ENCODE measurements around the gene HSPA2. TPM values are rescaled to one million over a fixed set of nuclear protein-coding genes. Genes with fewer than 3 reads are reported as not detected.

The HSPA2 gene
- total and polyA plus RNA-seq, 2 donors (not counting 1 experiment from before 2014, with no cell fraction given), result 3.6 to 19.6 TPM

DNA sequence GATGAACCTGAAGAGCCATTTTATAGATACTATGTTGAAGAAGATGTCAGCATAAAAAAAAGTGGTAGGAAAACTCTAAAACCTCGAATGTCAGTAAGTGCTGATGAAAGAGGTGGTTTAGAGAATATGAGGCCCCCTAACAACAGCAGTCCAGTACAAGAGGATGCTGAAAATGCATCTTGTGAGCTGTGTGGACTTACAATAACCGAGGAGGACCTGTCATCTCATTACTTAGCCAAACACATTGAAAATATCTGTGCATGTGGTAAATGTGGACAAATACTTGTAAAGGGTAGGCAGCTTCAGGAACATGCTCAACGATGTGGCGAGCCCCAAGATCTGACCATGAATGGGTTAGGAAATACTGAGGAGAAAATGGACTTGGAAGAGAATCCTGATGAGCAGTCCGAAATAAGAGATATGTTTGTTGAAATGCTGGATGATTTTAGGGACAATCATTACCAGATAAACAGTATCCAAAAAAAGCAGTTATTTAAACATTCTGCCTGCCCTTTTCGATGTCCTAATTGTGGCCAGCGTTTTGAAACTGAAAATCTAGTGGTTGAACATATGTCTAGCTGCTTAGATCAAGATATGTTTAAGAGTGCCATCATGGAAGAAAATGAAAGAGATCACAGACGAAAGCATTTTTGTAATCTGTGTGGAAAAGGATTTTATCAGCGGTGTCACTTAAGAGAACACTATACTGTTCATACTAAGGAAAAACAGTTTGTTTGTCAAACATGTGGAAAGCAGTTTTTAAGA is 17.8 kb upstream of the HSPA2 start:
- peaks cover 39% of the 10 kb centered on the region for H3K79me2 ChIP-seq (ENCODE audit: control insufficient read depth, insufficient read depth, low read length)
- POLR2A ChIA-PET, result no interaction called here
- TF ChIP-seq, protein P1, sequence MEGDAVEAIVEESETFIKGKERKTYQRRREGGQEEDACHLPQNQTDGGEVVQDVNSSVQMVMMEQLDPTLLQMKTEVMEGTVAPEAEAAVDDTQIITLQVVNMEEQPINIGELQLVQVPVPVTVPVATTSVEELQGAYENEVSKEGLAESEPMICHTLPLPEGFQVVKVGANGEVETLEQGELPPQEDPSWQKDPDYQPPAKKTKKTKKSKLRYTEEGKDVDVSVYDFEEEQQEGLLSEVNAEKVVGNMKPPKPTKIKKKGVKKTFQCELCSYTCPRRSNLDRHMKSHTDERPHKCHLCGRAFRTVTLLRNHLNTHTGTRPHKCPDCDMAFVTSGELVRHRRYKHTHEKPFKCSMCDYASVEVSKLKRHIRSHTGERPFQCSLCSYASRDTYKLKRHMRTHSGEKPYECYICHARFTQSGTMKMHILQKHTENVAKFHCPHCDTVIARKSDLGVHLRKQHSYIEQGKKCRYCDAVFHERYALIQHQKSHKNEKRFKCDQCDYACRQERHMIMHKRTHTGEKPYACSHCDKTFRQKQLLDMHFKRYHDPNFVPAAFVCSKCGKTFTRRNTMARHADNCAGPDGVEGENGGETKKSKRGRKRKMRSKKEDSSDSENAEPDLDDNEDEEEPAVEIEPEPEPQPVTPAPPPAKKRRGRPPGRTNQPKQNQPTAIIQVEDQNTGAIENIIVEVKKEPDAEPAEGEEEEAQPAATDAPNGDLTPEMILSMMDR (IDR thresholded peaks at IDR 0.05), result no peak
- TF ChIP-seq EZH2 (IDR thresholded peaks at IDR 0.05; ENCODE audit: borderline replicate concordance, insufficient read depth, low read depth, low read length, poor library complexity, severe bottlenecking), result no peak

DNA sequence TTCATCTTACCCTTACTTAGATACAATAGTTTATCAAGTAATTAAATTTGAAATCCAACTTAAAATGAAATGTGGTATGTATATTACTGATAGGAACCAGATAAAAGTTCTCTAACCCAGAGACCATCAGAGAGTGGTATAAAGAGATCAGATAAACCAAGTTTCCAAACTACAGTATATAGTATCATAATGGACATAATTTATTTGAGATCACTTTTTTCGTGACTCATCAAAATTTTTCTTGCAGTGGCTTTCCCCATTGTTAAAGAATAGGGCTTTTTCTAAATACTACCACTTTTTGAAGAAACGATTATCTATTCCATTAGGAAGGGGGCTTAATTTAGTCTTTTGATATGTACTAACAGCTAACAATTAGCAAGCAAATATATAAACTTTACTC is 15.2 kb upstream of the HSPA2 start:
- POLR2A ChIA-PET, result no interaction called here

More for the DNA sequence above, 17.8 kb upstream of the HSPA2 start:
- Histone ChIP-seq H3K4me3 (ENCODE audit: control extremely low read depth in 1 of 5, extremely low read depth in 1 of 5, insufficient read depth in 1 of 5, low read depth in 2 of 5, low read length in 4 of 5) (no peak overlapping the region), H3K4me2 (replicated peaks; ENCODE audit: low read depth, low read length, poor library complexity, severe bottlenecking) (no peak overlapping the region), H4K20me1 (ENCODE audit: control insufficient read depth, insufficient read depth, low read length, poor library complexity, severe bottlenecking) (peaks cover 66% of the 10 kb centered on the region), H3K36me3 (replicated peaks in 1 of 2; ENCODE audit: control extremely low read depth in 1 of 2, control insufficient read depth in 1 of 2, extremely low read depth in 1 of 2, insufficient read depth in 2 of 2, low read length in 1 of 2) (peaks cover 0 to 28% of the 10 kb centered on the region in 2 experiments), H2AFZ (ENCODE audit: insufficient read depth, low read depth, low read length, poor library complexity, severe bottlenecking) (no peak overlapping the region), H3K27me3 (replicated peaks in 1 of 4; ENCODE audit: control extremely low read depth in 1 of 4, control insufficient read depth in 3 of 4, insufficient read depth in 4 of 4, low read length in 3 of 4) (no peaks in the 10 kb centered on the region), H3K27ac (ENCODE audit: low read length in 2 of 2) (no peak overlapping the region), H3K4me1 (ENCODE audit: control insufficient read depth in 2 of 2, insufficient read depth in 2 of 2, low read length in 2 of 2) (no peaks in the 10 kb centered on the region), H3K9me3 (ENCODE audit: control extremely low read depth in 1 of 3, control insufficient read depth in 2 of 3, insufficient read depth in 1 of 3, low read length in 2 of 3) (no peaks in the 10 kb centered on the region), H3K9ac (ENCODE audit: low read length) (no peak overlapping the region)
- Mint-ChIP-seq H3K4me3 (no peak overlapping the region), H3K9me3 (ENCODE audit: insufficient read depth) (no peaks in the 10 kb centered on the region), H3K27me3 (no peaks in the 10 kb centered on the region), H3K4me1 (peaks cover 11% of the 10 kb centered on the region), H3K27ac (no peak overlapping the region)
- intact Hi-C loops (cut with micrococcal nuclease), result no loop called here
- DNase-seq (no peak), ATAC-seq (ENCODE audit: low read depth) (no peak)
- WGBS (ENCODE audit: insufficient coverage), result 96% methylated on average over 4 of the region's 9 CpGs
- CTCF ChIA-PET, result interaction anchor here (5.5 kb wide), 1 partner anchor 12 kb away, joined by 32 read pairs; no protein-coding TSS in a partner anchor

More for the DNA sequence above, 15.2 kb upstream of the HSPA2 start:
- TF ChIP-seq, protein P1 (IDR thresholded peaks at IDR 0.05), result no peak
- TF ChIP-seq EZH2 (IDR thresholded peaks at IDR 0.05; ENCODE audit: borderline replicate concordance, insufficient read depth, low read depth, low read length, poor library complexity, severe bottlenecking), result no peak
- CTCF ChIA-PET, result interaction anchor here (1.0 kb wide), 1 partner anchor 14 kb away, joined by 4 read pairs; no protein-coding TSS in a partner anchor
- Histone ChIP-seq H3K4me3 (ENCODE audit: control extremely low read depth in 1 of 5, extremely low read depth in 1 of 5, insufficient read depth in 1 of 5, low read depth in 2 of 5, low read length in 4 of 5) (no peak overlapping the region), H3K4me1 (ENCODE audit: control insufficient read depth in 2 of 2, insufficient read depth in 2 of 2, low read length in 2 of 2) (no peaks in the 10 kb centered on the region), H3K4me2 (replicated peaks; ENCODE audit: low read depth, low read length, poor library complexity, severe bottlenecking) (no peak overlapping the region), H3K36me3 (replicated peaks in 1 of 2; ENCODE audit: control extremely low read depth in 1 of 2, control insufficient read depth in 1 of 2, extremely low read depth in 1 of 2, insufficient read depth in 2 of 2, low read length in 1 of 2) (peaks cover 0 to 28% of the 10 kb centered on the region in 2 experiments), H2AFZ (ENCODE audit: insufficient read depth, low read depth, low read length, poor library complexity, severe bottlenecking) (no peak overlapping the region), H4K20me1 (ENCODE audit: control insufficient read depth, insufficient read depth, low read length, poor library complexity, severe bottlenecking) (peaks cover 42% of the 10 kb centered on the region), H3K9me3 (ENCODE audit: control extremely low read depth in 1 of 3, control insufficient read depth in 2 of 3, insufficient read depth in 1 of 3, low read length in 2 of 3) (no peaks in the 10 kb centered on the region), H3K27me3 (replicated peaks in 1 of 4; ENCODE audit: control extremely low read depth in 1 of 4, control insufficient read depth in 3 of 4, insufficient read depth in 4 of 4, low read length in 3 of 4) (no peaks in the 10 kb centered on the region), H3K27ac (ENCODE audit: low read length in 2 of 2) (no peak overlapping the region), H3K9ac (ENCODE audit: low read length) (no peak overlapping the region), H3K79me2 (ENCODE audit: control insufficient read depth, insufficient read depth, low read length) (peaks cover 15% of the 10 kb centered on the region)
- H3K27ac Mint-ChIP-seq, result no peak overlapping the region
- no peaks in the 10 kb centered on the region for H3K9me3 Mint-ChIP-seq (ENCODE audit: insufficient read depth)
- no peak for DNase-seq
- intact Hi-C loops (cut with micrococcal nuclease), result no loop called here
- H3K27me3 Mint-ChIP-seq, result no peaks in the 10 kb centered on the region
- ATAC-seq (ENCODE audit: low read depth), result no peak
- WGBS (ENCODE audit: insufficient coverage), result no CpG with 5 or more reads among the region's 2 CpGs
- H3K4me1 Mint-ChIP-seq, result peaks cover 2% of the 10 kb centered on the region
- no peak overlapping the region for H3K4me3 Mint-ChIP-seq

Data from B cell (primary cell).